Hepatocyte (in vitro differentiated cells): ENCODE data around the gene NLRC3.

Experiments used
- EZH2 ChIP-seq: fragments of 200-600 bp; sonication (generic); IDR thresholded peaks from 2 replicates; pipeline ENCODE4 v1.6.1; 2016; ENCODE audit warnings: antibody characterized with exemption, mild to moderate bottlenecking, borderline replicate concordance
- EZH2phosphoT487 ChIP-seq: fragments of 200-600 bp; sonication (generic); IDR thresholded peaks from one replicate; pipeline ENCODE4 v1.6.1; 2018; ENCODE audit warnings: antibody characterized with exemption, mild to moderate bottlenecking, low read depth, moderate library complexity; ENCODE audit not compliant: unreplicated experiment, severe bottlenecking
- TF ChIP-seq, protein P1 (sequence below): fragments of 200-600 bp; sonication (generic); IDR thresholded peaks from 2 replicates; pipeline ENCODE4 v1.5.1; 2016; ENCODE audit warnings: antibody characterized with exemption, mild to moderate bottlenecking; ENCODE audit not compliant: poor library complexity

- TF ChIP-seq EZH2 (no peak), EZH2phosphoT487 (no peak)
- TF ChIP-seq, protein P1, sequence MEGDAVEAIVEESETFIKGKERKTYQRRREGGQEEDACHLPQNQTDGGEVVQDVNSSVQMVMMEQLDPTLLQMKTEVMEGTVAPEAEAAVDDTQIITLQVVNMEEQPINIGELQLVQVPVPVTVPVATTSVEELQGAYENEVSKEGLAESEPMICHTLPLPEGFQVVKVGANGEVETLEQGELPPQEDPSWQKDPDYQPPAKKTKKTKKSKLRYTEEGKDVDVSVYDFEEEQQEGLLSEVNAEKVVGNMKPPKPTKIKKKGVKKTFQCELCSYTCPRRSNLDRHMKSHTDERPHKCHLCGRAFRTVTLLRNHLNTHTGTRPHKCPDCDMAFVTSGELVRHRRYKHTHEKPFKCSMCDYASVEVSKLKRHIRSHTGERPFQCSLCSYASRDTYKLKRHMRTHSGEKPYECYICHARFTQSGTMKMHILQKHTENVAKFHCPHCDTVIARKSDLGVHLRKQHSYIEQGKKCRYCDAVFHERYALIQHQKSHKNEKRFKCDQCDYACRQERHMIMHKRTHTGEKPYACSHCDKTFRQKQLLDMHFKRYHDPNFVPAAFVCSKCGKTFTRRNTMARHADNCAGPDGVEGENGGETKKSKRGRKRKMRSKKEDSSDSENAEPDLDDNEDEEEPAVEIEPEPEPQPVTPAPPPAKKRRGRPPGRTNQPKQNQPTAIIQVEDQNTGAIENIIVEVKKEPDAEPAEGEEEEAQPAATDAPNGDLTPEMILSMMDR, result no peak
Measured at GRCh38 chr16:3548445-3548844, 28.8 kb downstream of the NLRC3 start.
